GM12878 (cell line): ENCODE results near the gene FTL. TPM values are rescaled to one million over a fixed set of nuclear protein-coding genes. Genes with fewer than 3 reads are reported as not detected.
A peak's percentile ranks its signal among the peaks of the same experiment; 100 is the strongest.

Source experiments
- ASH2L ChIP-seq: fragments of 300-600, 200-600 bp; sonication (generic); IDR thresholded peaks from 2 replicates; pipeline ENCODE4 v1.6.1; 2017; ENCODE audit warnings: low read depth, mild to moderate bottlenecking, borderline replicate concordance
- CREM ChIP-seq: IDR thresholded peaks from 2 replicates; pipeline ENCODE4 v1.6.1; 2014; ENCODE audit warnings: antibody characterized with exemption, low read depth
- KAT2A ChIP-seq: conservative IDR thresholded peaks from 2 replicates; pipeline ENCODE4 v1.6.1; 2011; ENCODE audit warnings: low read depth, low read length; ENCODE audit not compliant: control insufficient read depth
- MLLT1 ChIP-seq: fragments of 450-650 bp; IDR thresholded peaks from 2 replicates; pipeline ENCODE4 v1.6.1; 2016; ENCODE audit warnings: mild to moderate bottlenecking
- MTA2 ChIP-seq: fragments of 450-650 bp; IDR thresholded peaks from 2 replicates; pipeline ENCODE4 v1.6.1; 2016; ENCODE audit warnings: low read depth, mild to moderate bottlenecking, moderate library complexity
- NBN ChIP-seq: fragments of 450-650 bp; IDR thresholded peaks from 2 replicates; pipeline ENCODE4 v1.6.1; 2016
- NFXL1 ChIP-seq: fragments of 450-650 bp; IDR thresholded peaks from 2 replicates; pipeline ENCODE4 v1.6.1; 2017; ENCODE audit warnings: antibody characterized with exemption, mild to moderate bottlenecking, borderline replicate concordance
- NFYA ChIP-seq: IDR thresholded peaks from 2 replicates; pipeline ENCODE4 v1.6.1; 2011; ENCODE audit warnings: low read depth, mild to moderate bottlenecking, low read length, improper control_type of control experiment, borderline replicate concordance
- RAD21 ChIP-seq: IDR thresholded peaks from 2 replicates; pipeline ENCODE4 v1.6.1; 2011; ENCODE audit warnings: mild to moderate bottlenecking, low read depth, low read length, moderate library complexity; ENCODE audit not compliant: insufficient read depth
- RELA ChIP-seq: fragments of 450-650 bp; IDR thresholded peaks from 2 replicates; pipeline ENCODE4 v1.8.0; 2014; ENCODE audit warnings: borderline replicate concordance; ENCODE audit not compliant: partially characterized antibody
- SMC3 ChIP-seq: IDR thresholded peaks from 2 replicates; pipeline ENCODE4 v1.6.1; 2011; ENCODE audit warnings: low read length, improper control_type of control experiment, borderline replicate concordance
- SP1 ChIP-seq: IDR thresholded peaks from one replicate; pipeline ENCODE4 v1.6.1; 2011; ENCODE audit warnings: low read depth, low read length
- TBL1XR1 ChIP-seq: IDR thresholded peaks from 2 replicates; pipeline ENCODE4 v1.6.1; 2012; ENCODE audit warnings: low read depth, low read length, improper control_type of control experiment
- TCF7 ChIP-seq: IDR thresholded peaks from 2 replicates; pipeline ENCODE4 v1.6.1; 2014; ENCODE audit warnings: antibody characterized with exemption, borderline replicate concordance
- ZBED1 ChIP-seq: IDR thresholded peaks from 2 replicates; pipeline ENCODE4 v1.6.1; 2016; ENCODE audit warnings: borderline replicate concordance
- ZBTB33 ChIP-seq: fragments of 450-650 bp; IDR thresholded peaks from 2 replicates; pipeline ENCODE4 v1.6.1; 2017; ENCODE audit warnings: mild to moderate bottlenecking
- ZNF24 ChIP-seq: fragments of 450-650 bp; IDR thresholded peaks from 2 replicates; pipeline ENCODE4 v1.6.1; 2017; ENCODE audit warnings: antibody characterized with exemption, mild to moderate bottlenecking
- ZNF622 ChIP-seq: fragments of 450-650 bp; IDR thresholded peaks from 2 replicates; pipeline ENCODE4 v1.6.1; 2017; ENCODE audit warnings: mild to moderate bottlenecking, inconsistent platforms
- polyA plus RNA-seq, 11 experiments: library from polyadenylated mRNA; depleted of rRNA in 4 of 11; unstranded in 6 of 11; stranded (reverse) in 5 of 11; fragments of >200 nt; fragmentation: Nextera tagmentation in 4 of 11; fragmentation: Illumina TruSeq in 1 of 11; extraction: Ambion mirVana in 4 of 11; extraction: Trizol in 1 of 11; gene quantifications; 1 replicate in 1 of 11; 2 replicates in 10 of 11; pipeline versions ENCODE4 v1.2.1 to v1.2.3, GENCODE V29; 2011 to 2016; ENCODE audit warnings: inconsistent platforms in 2 of 11, missing spikeins in 2 of 11, low read depth in 1 of 11
- total RNA-seq, 4 experiments: library from RNA; depleted of rRNA in 3 of 4; stranded (reverse); fragments of >200 nt in 3 of 4; fragmentation: Illumina TruSeq in 1 of 4; extraction: Trizol in 1 of 4; gene quantifications; 2 replicates each; pipeline versions ENCODE4 v1.2.1 to v1.2.3, GENCODE V29; 2013 to 2021
- TF ChIP-seq, protein P1 (sequence below): IDR thresholded peaks from 2 replicates; pipeline ENCODE4 v1.6.1; 2011; ENCODE audit warnings: mild to moderate bottlenecking, low read depth, low read length, moderate library complexity; ENCODE audit not compliant: insufficient replicate concordance
- TF ChIP-seq, protein P2 (sequence below): fragments of 450-650 bp; IDR thresholded peaks from 2 replicates; pipeline ENCODE4 v1.6.1; 2017; ENCODE audit warnings: mild to moderate bottlenecking, moderate library complexity
- TF ChIP-seq, protein P3 (sequence below): IDR thresholded peaks from 2 replicates; pipeline ENCODE4 v1.6.1; 2011; ENCODE audit warnings: low read depth, mild to moderate bottlenecking, low read length, moderate library complexity, borderline replicate concordance; ENCODE audit errors: extremely low read depth

The FTL gene
- total and polyA plus RNA-seq, 10 of the 15 experiments (the other 5 are each of a cell fraction or from before 2014, with no cell fraction given): 364 to 8,913 (median 1,595) TPM

DNA sequence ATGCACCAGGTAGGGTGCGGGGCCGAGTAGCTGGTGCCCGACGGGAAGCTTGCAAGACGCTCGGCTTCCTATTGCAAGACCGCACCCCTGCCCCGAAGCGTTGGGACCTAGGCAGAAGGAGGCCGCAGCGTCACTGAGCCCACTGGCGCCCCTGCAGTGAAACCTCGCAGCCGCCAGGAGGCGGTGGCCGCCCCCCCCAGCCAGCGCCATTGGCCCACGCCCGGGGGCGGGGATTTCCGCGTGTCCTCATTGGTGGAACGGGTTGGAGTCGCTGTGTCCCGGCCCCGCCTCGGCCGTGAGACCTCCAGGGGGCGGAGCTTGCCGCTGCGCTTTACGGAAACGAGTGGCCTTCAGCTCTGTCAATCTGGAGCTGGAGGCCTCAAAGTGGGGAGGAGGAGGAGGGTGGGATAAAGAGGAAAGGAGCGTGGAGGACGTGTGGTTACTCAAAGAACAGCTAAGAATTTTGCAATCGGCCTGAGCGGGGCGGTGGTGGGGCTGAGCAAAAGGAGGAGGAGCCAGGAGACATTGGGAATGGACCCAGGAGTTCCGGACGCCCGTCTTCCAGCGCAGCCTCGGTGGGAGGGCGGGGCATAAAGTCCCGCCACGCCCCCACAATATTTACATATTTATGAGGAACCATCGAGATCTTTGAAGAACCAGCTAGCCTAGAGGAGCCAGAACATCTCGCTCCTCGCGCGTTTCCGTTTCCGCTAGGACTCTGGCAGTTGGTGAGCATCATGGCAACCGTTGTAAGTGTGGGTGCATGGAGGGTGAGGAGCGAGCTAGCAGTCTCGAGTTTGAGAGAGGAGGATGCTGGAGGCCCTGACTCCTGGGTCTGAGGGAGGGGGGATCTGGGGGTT lies 28.3 kb downstream of the FTL start, which contains the start of the genes GYS1 and RUVBL2 (continued):
- TF ChIP-seq, protein P1, sequence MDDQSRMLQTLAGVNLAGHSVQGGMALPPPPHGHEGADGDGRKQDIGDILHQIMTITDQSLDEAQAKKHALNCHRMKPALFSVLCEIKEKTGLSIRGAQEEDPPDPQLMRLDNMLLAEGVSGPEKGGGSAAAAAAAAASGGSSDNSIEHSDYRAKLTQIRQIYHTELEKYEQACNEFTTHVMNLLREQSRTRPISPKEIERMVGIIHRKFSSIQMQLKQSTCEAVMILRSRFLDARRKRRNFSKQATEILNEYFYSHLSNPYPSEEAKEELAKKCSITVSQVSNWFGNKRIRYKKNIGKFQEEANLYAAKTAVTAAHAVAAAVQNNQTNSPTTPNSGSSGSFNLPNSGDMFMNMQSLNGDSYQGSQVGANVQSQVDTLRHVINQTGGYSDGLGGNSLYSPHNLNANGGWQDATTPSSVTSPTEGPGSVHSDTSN: peak; percentile 96
- TF ChIP-seq, protein P2, sequence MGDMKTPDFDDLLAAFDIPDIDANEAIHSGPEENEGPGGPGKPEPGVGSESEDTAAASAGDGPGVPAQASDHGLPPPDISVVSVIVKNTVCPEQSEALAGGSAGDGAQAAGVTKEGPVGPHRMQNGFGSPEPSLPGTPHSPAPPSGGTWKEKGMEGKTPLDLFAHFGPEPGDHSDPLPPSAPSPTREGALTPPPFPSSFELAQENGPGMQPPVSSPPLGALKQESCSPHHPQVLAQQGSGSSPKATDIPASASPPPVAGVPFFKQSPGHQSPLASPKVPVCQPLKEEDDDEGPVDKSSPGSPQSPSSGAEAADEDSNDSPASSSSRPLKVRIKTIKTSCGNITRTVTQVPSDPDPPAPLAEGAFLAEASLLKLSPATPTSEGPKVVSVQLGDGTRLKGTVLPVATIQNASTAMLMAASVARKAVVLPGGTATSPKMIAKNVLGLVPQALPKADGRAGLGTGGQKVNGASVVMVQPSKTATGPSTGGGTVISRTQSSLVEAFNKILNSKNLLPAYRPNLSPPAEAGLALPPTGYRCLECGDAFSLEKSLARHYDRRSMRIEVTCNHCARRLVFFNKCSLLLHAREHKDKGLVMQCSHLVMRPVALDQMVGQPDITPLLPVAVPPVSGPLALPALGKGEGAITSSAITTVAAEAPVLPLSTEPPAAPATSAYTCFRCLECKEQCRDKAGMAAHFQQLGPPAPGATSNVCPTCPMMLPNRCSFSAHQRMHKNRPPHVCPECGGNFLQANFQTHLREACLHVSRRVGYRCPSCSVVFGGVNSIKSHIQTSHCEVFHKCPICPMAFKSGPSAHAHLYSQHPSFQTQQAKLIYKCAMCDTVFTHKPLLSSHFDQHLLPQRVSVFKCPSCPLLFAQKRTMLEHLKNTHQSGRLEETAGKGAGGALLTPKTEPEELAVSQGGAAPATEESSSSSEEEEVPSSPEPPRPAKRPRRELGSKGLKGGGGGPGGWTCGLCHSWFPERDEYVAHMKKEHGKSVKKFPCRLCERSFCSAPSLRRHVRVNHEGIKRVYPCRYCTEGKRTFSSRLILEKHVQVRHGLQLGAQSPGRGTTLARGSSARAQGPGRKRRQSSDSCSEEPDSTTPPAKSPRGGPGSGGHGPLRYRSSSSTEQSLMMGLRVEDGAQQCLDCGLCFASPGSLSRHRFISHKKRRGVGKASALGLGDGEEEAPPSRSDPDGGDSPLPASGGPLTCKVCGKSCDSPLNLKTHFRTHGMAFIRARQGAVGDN: 0 out of 2 replicates have a peak, but pooled peaks have one; percentile 38
- peak; percentile 84 for TF ChIP-seq MTA2
- TF ChIP-seq, protein P3, sequence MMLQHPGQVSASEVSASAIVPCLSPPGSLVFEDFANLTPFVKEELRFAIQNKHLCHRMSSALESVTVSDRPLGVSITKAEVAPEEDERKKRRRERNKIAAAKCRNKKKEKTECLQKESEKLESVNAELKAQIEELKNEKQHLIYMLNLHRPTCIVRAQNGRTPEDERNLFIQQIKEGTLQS: no peak
- TF ChIP-seq ZNF622: no peak
- peak; percentile 96 for TF ChIP-seq SP1
- TF ChIP-seq ZBTB33: no peak
- no peak for TF ChIP-seq ZBED1
- no peak for TF ChIP-seq TBL1XR1
- TF ChIP-seq CREM: peak; percentile 78
- TF ChIP-seq SMC3: peak; percentile 28; the same call in 1 of the 2 replicates
- peak; percentile 79 for TF ChIP-seq NBN
- TF ChIP-seq TCF7: no peak
- no peak for TF ChIP-seq NFXL1
- TF ChIP-seq RELA: peak; percentile 81
- TF ChIP-seq ASH2L: no peak
- TF ChIP-seq NFYA: no peak; the same call in 1 of the 2 replicates
- no peak for TF ChIP-seq KAT2A
- 0 out of 2 replicates have a peak, but pooled peaks have one; percentile 32 for TF ChIP-seq RAD21
- no peak for TF ChIP-seq ZNF24
- peak; percentile 66; the same call in 1 of the 2 replicates for TF ChIP-seq MLLT1
